Cerebellar nuclear complex (tissue), 1 donor: ENCODE data around the gene CRTAP.
"Not testable (repeated sequence)": the region's sequence is repeated elsewhere in the genome, so short reads cannot be mapped to it uniquely, and the experiment has no call there.

Source experiments
- DNase-seq, 2 experiments: peaks; one replicate each; lab custom pipeline; 2025; lab: John Stamatoyannopoulos, UW

The CRTAP gene

GRCh38 chr3:33141006-33141405 is 27.2 kb downstream of the CRTAP start:
- no peak for DNase-seq

- no peak for DNase-seq
These were observed 30.6 kb downstream of the CRTAP start for GRCh38 chr3:33144433-33144832.

- DNase-seq, result no peak
These were observed 31.5 kb downstream of the CRTAP start for GRCh38 chr3:33145221-33145900.

GRCh38 chr3:33145901-33146580 is 32.2 kb downstream of the CRTAP start:
- DNase-seq, result no peak

GRCh38 chr3:33146791-33147445 is 33.1 kb downstream of the CRTAP start:
- no peak for DNase-seq

- no peak for DNase-seq
These were observed 35.5 kb downstream of the CRTAP start for GRCh38 chr3:33149342-33149741.

- DNase-seq, result no peak
These were observed 38.8 kb downstream of the CRTAP start for GRCh38 chr3:33152363-33153360.

- no peak for DNase-seq
These were observed 40.0 kb downstream of the CRTAP start for GRCh38 chr3:33153782-33154181.

GRCh38 chr3:33155301-33155700 is 41.5 kb downstream of the CRTAP start:
- no peak for DNase-seq

GRCh38 chr3:33159234-33159633 is 45.4 kb downstream of the CRTAP start:
- no peak for DNase-seq

GRCh38 chr3:33159981-33160380 is 46.2 kb downstream of the CRTAP start:
- no peak for DNase-seq

- not testable (repeated sequence) for DNase-seq
These were observed 48.8 kb downstream of the CRTAP start for GRCh38 chr3:33162621-33163020.

GRCh38 chr3:33165372-33165771 is 51.6 kb downstream of the CRTAP start:
- no peak for DNase-seq

GRCh38 chr3:33166095-33166494 is 52.3 kb downstream of the CRTAP start:
- no peak for DNase-seq

GRCh38 chr3:33167284-33167683 is 53.5 kb downstream of the CRTAP start:
- no peak for DNase-seq

GRCh38 chr3:33167716-33168336 is 54.0 kb downstream of the CRTAP start:
- DNase-seq, result no peak

- no peak for DNase-seq
These were observed 56.7 kb downstream of the CRTAP start for GRCh38 chr3:33170531-33170930.

GRCh38 chr3:33171580-33171979 is 57.8 kb downstream of the CRTAP start:
- DNase-seq, result no peak

- DNase-seq, result no peak
These were observed 59.3 kb downstream of the CRTAP start for GRCh38 chr3:33173103-33173502.

GRCh38 chr3:33173672-33174071 is 59.9 kb downstream of the CRTAP start:
- no peak for DNase-seq

GRCh38 chr3:33174095-33174494 is 60.3 kb downstream of the CRTAP start:
- DNase-seq, result no peak
